H9 (cell line): Measurements from ENCODE around the gene TPM3. TPM values are rescaled to one million over a fixed set of nuclear protein-coding genes. Genes with fewer than 3 reads are reported as not detected.

Experiments used
- DNase-seq: peaks from one replicate; pipeline ENCODE4 v3.0.0-alpha.2; 2017
- H2AFZ ChIP-seq: one replicate; pipeline ENCODE4 v1.6.1; 2013; ENCODE audit warnings: mild to moderate bottlenecking, low read length, control low read depth, moderate library complexity
- H2AK5ac ChIP-seq: 2 replicates; pipeline ENCODE4 v1.6.1; 2013; ENCODE audit warnings: low read length, control low read depth, mixed read lengths; ENCODE audit not compliant: insufficient read length
- H2BK120ac ChIP-seq: one replicate; pipeline ENCODE4 v1.6.1; 2013; ENCODE audit warnings: low read depth, mild to moderate bottlenecking, low read length, control low read depth, inconsistent platforms; ENCODE audit not compliant: poor library complexity, severe bottlenecking
- H2BK12ac ChIP-seq: 2 replicates; pipeline ENCODE4 v1.6.1; 2013; ENCODE audit warnings: low read length, control low read depth, mixed read lengths, low read depth; ENCODE audit not compliant: insufficient read length
- H2BK15ac ChIP-seq: 2 replicates; pipeline ENCODE4 v1.6.1; 2013; ENCODE audit warnings: low read depth, low read length, control low read depth
- H2BK20ac ChIP-seq: one replicate; pipeline ENCODE4 v1.6.1; 2013; ENCODE audit warnings: low read depth, mild to moderate bottlenecking, low read length, control low read depth, inconsistent platforms; ENCODE audit not compliant: poor library complexity, severe bottlenecking
- H2BK5ac ChIP-seq: 2 replicates; pipeline ENCODE4 v1.6.1; 2013; ENCODE audit warnings: low read length, control low read depth, mixed read lengths; ENCODE audit not compliant: insufficient read length
- H3K14ac ChIP-seq: 2 replicates; pipeline ENCODE4 v1.6.1; 2013; ENCODE audit warnings: low read length, control low read depth; ENCODE audit not compliant: insufficient read depth
- H3K18ac ChIP-seq: 2 replicates; pipeline ENCODE4 v1.6.1; 2013; ENCODE audit warnings: low read depth, mild to moderate bottlenecking, mixed read lengths, low read length, control low read depth; ENCODE audit not compliant: insufficient read length
- H3K23ac ChIP-seq: 2 replicates; pipeline ENCODE4 v1.6.1; 2013; ENCODE audit warnings: low read length, control low read depth, mixed read lengths, low read depth; ENCODE audit not compliant: insufficient read length
- H3K23me2 ChIP-seq: 2 replicates; pipeline ENCODE4 v1.6.1; 2013; ENCODE audit warnings: low read depth, mild to moderate bottlenecking, mixed read lengths, low read length, control low read depth; ENCODE audit not compliant: insufficient read length, poor library complexity, severe bottlenecking
- H3K27ac ChIP-seq: 2 replicates; pipeline ENCODE4 v1.5.1; 2013; ENCODE audit warnings: low read length, control low read depth, mixed read lengths, low read depth; ENCODE audit not compliant: insufficient read length
- H3K27me3 ChIP-seq: 2 replicates; pipeline ENCODE4 v1.6.1; 2013; ENCODE audit warnings: low read length, control low read depth, inconsistent platforms; ENCODE audit not compliant: insufficient read depth
- H3K4ac ChIP-seq: 2 replicates; pipeline ENCODE4 v1.6.1; 2013; ENCODE audit warnings: low read depth, mild to moderate bottlenecking, control low read depth, inconsistent platforms, low read length, moderate library complexity
- H3K4me1 ChIP-seq: 2 replicates; pipeline ENCODE4 v1.6.1; 2013; ENCODE audit warnings: low read length, control low read depth, inconsistent platforms; ENCODE audit not compliant: insufficient read depth
- H3K4me2 ChIP-seq: 2 replicates; pipeline ENCODE4 v1.6.1; 2013; ENCODE audit warnings: low read length, control low read depth, mixed read lengths; ENCODE audit not compliant: insufficient read length, insufficient read depth
- H3K56ac ChIP-seq: 2 replicates; pipeline ENCODE4 v1.6.1; 2013; ENCODE audit warnings: low read depth, mild to moderate bottlenecking, mixed read lengths, low read length, control low read depth; ENCODE audit not compliant: insufficient read length
- H3K79me1 ChIP-seq: 2 replicates; pipeline ENCODE4 v1.6.1; 2013; ENCODE audit warnings: low read depth, mild to moderate bottlenecking, moderate library complexity, low read length, control low read depth, inconsistent platforms; ENCODE audit not compliant: insufficient read depth, poor library complexity, severe bottlenecking
- H3K79me2 ChIP-seq: 2 replicates; pipeline ENCODE4 v1.6.1; 2013; ENCODE audit warnings: low read length, control low read depth, inconsistent platforms; ENCODE audit not compliant: insufficient read depth
- H3K9ac ChIP-seq: 2 replicates; pipeline ENCODE4 v1.6.1; 2013; ENCODE audit warnings: low read length, control low read depth, mixed read lengths; ENCODE audit not compliant: insufficient read length; ENCODE audit errors: extremely low read depth
- H3K9me3 ChIP-seq: one replicate; pipeline ENCODE4 v1.6.1; 2013; ENCODE audit warnings: low read depth, low read length, inconsistent platforms; ENCODE audit not compliant: control insufficient read depth
- H3T11ph ChIP-seq: one replicate; pipeline ENCODE4 v1.6.1; 2013; ENCODE audit warnings: mild to moderate bottlenecking, low read length, control low read depth, inconsistent platforms
- H4K20me1 ChIP-seq: one replicate; pipeline ENCODE4 v1.6.1; 2013; ENCODE audit not compliant: control insufficient read depth, insufficient read length, insufficient read depth
- H4K5ac ChIP-seq: 2 replicates; pipeline ENCODE4 v1.6.1; 2013; ENCODE audit warnings: low read depth, mild to moderate bottlenecking, mixed read lengths, low read length, control low read depth; ENCODE audit not compliant: insufficient read length
- H4K8ac ChIP-seq: replicated peaks from 2 replicates; pipeline ENCODE4 v1.6.1; 2013; ENCODE audit warnings: low read length, control low read depth, mixed read lengths, low read depth; ENCODE audit not compliant: insufficient read length
- H4K91ac ChIP-seq: 2 replicates; pipeline ENCODE4 v1.6.1; 2013; ENCODE audit warnings: low read depth, mild to moderate bottlenecking, moderate library complexity, mixed read lengths, low read length, control low read depth; ENCODE audit not compliant: insufficient read length
- H3K27ac Mint-ChIP-seq, 3 experiments: 2 replicates in 2 of 3; 3 replicates in 1 of 3; pipeline ENCODE4 v1.8.0; 2020 to 2021; ENCODE audit warnings: mixed read lengths in 3 of 3, mild to moderate bottlenecking in 1 of 3, moderate library complexity in 1 of 3
- H3K27me3 Mint-ChIP-seq: 2 replicates; pipeline ENCODE4 v1.8.0; 2021; ENCODE audit warnings: low read depth, mild to moderate bottlenecking, moderate library complexity, mixed read lengths
- H3K36me3 Mint-ChIP-seq, 3 experiments: 2 replicates in 2 of 3; 3 replicates in 1 of 3; pipeline ENCODE4 v1.8.0; 2020 to 2021; ENCODE audit warnings: low read depth in 3 of 3, mixed read lengths in 3 of 3; ENCODE audit not compliant: insufficient read depth in 1 of 3
- H3K4me1 Mint-ChIP-seq, 2 experiments: 2 replicates each; pipeline ENCODE4 v1.8.0; 2020; ENCODE audit warnings: mixed read lengths in 2 of 2
- H3K4me3 Mint-ChIP-seq, 2 experiments: 2 replicates in 1 of 2; 3 replicates in 1 of 2; pipeline ENCODE4 v1.8.0; 2020 to 2021; ENCODE audit warnings: mild to moderate bottlenecking in 2 of 2, mixed read lengths in 2 of 2, moderate library complexity in 1 of 2
- H3K9me3 Mint-ChIP-seq, 2 experiments: 2 replicates in 1 of 2; 3 replicates in 1 of 2; pipeline ENCODE4 v1.8.0; 2020; ENCODE audit warnings: mild to moderate bottlenecking in 2 of 2, mixed read lengths in 2 of 2, moderate library complexity in 1 of 2
- CTCF ChIP-seq: fragments of 200-600 bp; sonication (generic); conservative IDR thresholded peaks from 3 replicates; pipeline ENCODE4 v1.8.0; 2021; ENCODE audit warnings: antibody characterized with exemption, mild to moderate bottlenecking
- total RNA-seq: library from RNA; stranded (reverse); gene quantifications from 2 replicates; pipeline ENCODE4 v1.2.1, GENCODE V29; 2021

TPM3 gene
- total RNA-seq, 1 experiment from 2014 or later, result 508 TPM

GRCh38 chr1:154159554-154159953 lies 32.3 kb downstream of the TPM3 start:
- no peak overlapping the region for H3K56ac ChIP-seq
- Mint-ChIP-seq H3K4me3 (no peak overlapping the region), H3K27ac (peak overlapping the region in 1 of 3 experiments; percentile 69; a peak in 1 of 7 replicates), H3K36me3 (peaks cover 64 to 89% (median 80%) of the 10 kb centered on the region in 3 experiments), H3K27me3 (peaks cover 1% of the 10 kb centered on the region; the same call in 1 of the 2 replicates), H3K4me1 (peaks cover 12 to 24% of the 10 kb centered on the region in 2 experiments), H3K9me3 (no peaks in the 10 kb centered on the region)
- H4K91ac ChIP-seq, result no peak overlapping the region
- no peak overlapping the region for H2BK12ac ChIP-seq
- H3K14ac ChIP-seq, result no peak overlapping the region
- H3K4me1 ChIP-seq, result no peaks in the 10 kb centered on the region
- no peak overlapping the region for H2BK15ac ChIP-seq
- H3K79me1 ChIP-seq, result peaks cover 5% of the 10 kb centered on the region
- H3T11ph ChIP-seq, result no peak overlapping the region
- H2BK20ac ChIP-seq, result no peak overlapping the region
- DNase-seq, result no peak
- H2BK120ac ChIP-seq, result no peak overlapping the region
- H3K9me3 ChIP-seq, result no peaks in the 10 kb centered on the region
- H3K18ac ChIP-seq, result no peak overlapping the region
- no peaks in the 10 kb centered on the region for H3K79me2 ChIP-seq
- H2BK5ac ChIP-seq, result no peak overlapping the region
- no peak overlapping the region for H3K27ac ChIP-seq
- no peak overlapping the region for H3K9ac ChIP-seq
- H2AFZ ChIP-seq, result no peak overlapping the region
- no peaks in the 10 kb centered on the region for H3K27me3 ChIP-seq
- H3K4me2 ChIP-seq, result no peak overlapping the region
- H3K23ac ChIP-seq, result no peak overlapping the region
- H2AK5ac ChIP-seq, result no peak overlapping the region
- H3K23me2 ChIP-seq, result no peaks in the 10 kb centered on the region
- TF ChIP-seq CTCF, result no peak
- H3K4ac ChIP-seq, result no peak overlapping the region
- H4K8ac ChIP-seq, result no peak overlapping the region
- H4K5ac ChIP-seq, result no peak overlapping the region
- no peaks in the 10 kb centered on the region for H4K20me1 ChIP-seq
